ENCODE measurements around the gene EIPR1.

EIPR1 gene

DNA sequence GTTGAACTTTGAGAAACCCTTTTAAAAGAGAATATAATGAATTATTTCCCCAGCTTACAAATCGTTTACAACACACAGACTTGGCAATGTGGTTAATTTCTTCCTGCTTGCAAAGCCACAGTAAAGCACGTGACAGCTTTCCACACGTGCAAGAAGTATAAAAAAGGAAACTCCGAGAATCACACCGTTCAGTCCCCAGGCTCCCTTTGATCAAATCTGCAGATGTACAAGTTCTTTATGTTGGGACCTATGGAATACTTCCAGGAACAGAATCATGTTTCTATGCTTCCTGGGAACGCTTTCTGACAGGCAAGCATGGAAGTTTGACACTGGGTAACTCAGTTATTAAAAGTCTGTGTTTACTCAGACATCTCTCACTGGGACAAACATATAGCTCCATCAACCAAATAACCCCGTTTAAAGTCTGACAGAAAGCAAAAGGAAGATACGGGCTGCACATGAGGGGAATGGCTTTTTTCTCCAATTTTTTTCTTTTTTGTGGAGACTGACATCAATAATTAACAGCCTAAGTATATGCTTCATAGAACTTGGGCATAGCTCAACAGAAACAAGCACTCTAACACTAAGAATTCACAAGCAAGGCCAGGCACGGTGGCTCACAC is 134.8 kb downstream of the EIPR1 start:
- H2BK12ac ChIP-seq (ENCODE audit: low read length) = no peak overlapping the region
- H3K4me3 ChIP-seq (ENCODE audit: low read depth, low read length) = no peak overlapping the region
- H3K27me3 ChIP-seq (ENCODE audit: insufficient read depth, low read length) = no peaks in the 10 kb centered on the region
- H3K9ac ChIP-seq (ENCODE audit: low read length) = no peak overlapping the region
- no peak overlapping the region for H3K18ac ChIP-seq (ENCODE audit: low read length)
- H2BK5ac ChIP-seq (ENCODE audit: low read depth, low read length, poor library complexity) = no peak overlapping the region
- H3K9me3 ChIP-seq (ENCODE audit: insufficient read depth, low read depth, low read length) = peaks cover 3% of the 10 kb centered on the region
- no peak overlapping the region for H3K4ac ChIP-seq (ENCODE audit: low read depth, low read length)
- H2AK5ac ChIP-seq (ENCODE audit: low read length) = no peak overlapping the region
- H2AFZ ChIP-seq (ENCODE audit: insufficient read depth, low read length, poor library complexity) = no peak overlapping the region
- no peak overlapping the region for H3K27ac ChIP-seq (ENCODE audit: low read depth, low read length)
- no peaks in the 10 kb centered on the region for H3K79me2 ChIP-seq (ENCODE audit: control insufficient read depth, insufficient read depth, low read length, poor library complexity)
- no CpG with 5 or more reads among the region's 9 CpGs for WGBS (ENCODE audit: extremely low coverage, insufficient coverage, insufficient read length)
- H3K4me2 ChIP-seq (ENCODE audit: low read length) = no peak overlapping the region
- no peak overlapping the region for H2BK120ac ChIP-seq (ENCODE audit: insufficient read depth, low read length, poor library complexity)
- H3K14ac ChIP-seq (ENCODE audit: low read length) = no peak overlapping the region
- no peak for DNase-seq
- H4K91ac ChIP-seq (ENCODE audit: low read depth, low read length) = no peak overlapping the region
- H3K36me3 ChIP-seq (ENCODE audit: control insufficient read depth in 1 of 2, insufficient read depth in 2 of 2, low read length in 2 of 2) = peaks cover 0 to 3% of the 10 kb centered on the region in 2 experiments
- no peak overlapping the region for H4K12ac ChIP-seq (ENCODE audit: low read depth, low read length)
- no peak overlapping the region for H3K23ac ChIP-seq (ENCODE audit: low read length)
- H3K4me1 ChIP-seq (ENCODE audit: control insufficient read depth in 1 of 2, insufficient read depth in 2 of 2, low read length in 2 of 2) = no peaks in the 10 kb centered on the region
- H3K79me1 ChIP-seq (ENCODE audit: low read length) = no peaks in the 10 kb centered on the region
- no peak overlapping the region for H4K8ac ChIP-seq (ENCODE audit: low read depth, low read length)

DNA sequence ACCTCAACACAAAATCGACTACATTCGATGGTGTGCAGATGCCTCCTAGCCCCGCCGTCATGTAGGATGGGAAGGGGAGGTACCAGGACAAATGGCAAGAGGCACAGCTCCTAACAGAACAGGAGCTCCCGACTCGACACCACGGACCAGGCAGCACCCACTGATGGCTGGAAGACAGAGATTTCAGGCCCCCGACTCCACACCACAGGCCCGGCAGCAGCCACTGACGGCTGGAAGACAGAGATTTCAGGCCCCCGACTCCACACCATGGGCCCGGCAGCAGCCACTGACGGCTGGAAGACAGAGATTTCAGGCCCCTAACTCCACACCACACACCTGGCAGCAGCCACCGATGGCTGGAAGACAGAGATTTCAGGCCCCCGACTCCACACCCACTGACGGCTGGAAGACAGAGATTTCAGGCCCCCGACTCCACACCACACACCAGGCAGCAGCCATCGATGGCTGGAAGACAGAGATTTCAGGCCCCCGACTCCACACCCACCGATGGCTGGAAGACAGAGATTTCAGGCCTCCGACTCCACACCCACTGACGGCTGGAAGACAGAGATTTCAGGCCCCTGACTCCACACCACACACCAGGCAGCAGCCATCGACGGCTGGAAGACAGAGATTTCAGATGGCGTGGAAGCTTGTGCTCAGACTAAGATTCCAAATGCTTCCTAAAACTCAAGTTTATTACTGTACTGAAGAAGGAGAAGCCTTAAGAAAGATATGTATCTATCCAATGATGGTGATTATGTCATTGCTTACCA is 135.5 kb downstream of the EIPR1 start:
- no peak overlapping the region for H2BK120ac ChIP-seq (ENCODE audit: insufficient read depth, low read length, poor library complexity)
- no peak overlapping the region for H2BK5ac ChIP-seq (ENCODE audit: low read depth, low read length, poor library complexity)
- H3K79me2 ChIP-seq (ENCODE audit: control insufficient read depth, insufficient read depth, low read length, poor library complexity) = no peaks in the 10 kb centered on the region
- H3K4me1 ChIP-seq (ENCODE audit: control insufficient read depth in 1 of 2, insufficient read depth in 2 of 2, low read length in 2 of 2) = no peaks in the 10 kb centered on the region
- H4K91ac ChIP-seq (ENCODE audit: low read depth, low read length) = no peak overlapping the region
- no CpG with 5 or more reads among the region's 25 CpGs for WGBS (ENCODE audit: extremely low coverage, insufficient coverage, insufficient read length)
- peaks cover 2% of the 10 kb centered on the region for H3K9me3 ChIP-seq (ENCODE audit: insufficient read depth, low read depth, low read length)
- no peak overlapping the region for H4K12ac ChIP-seq (ENCODE audit: low read depth, low read length)
- H3K4ac ChIP-seq (ENCODE audit: low read depth, low read length) = no peak overlapping the region
- DNase-seq = no peak
- H3K36me3 ChIP-seq (ENCODE audit: control insufficient read depth in 1 of 2, insufficient read depth in 2 of 2, low read length in 2 of 2) = peaks cover 0 to 3% of the 10 kb centered on the region in 2 experiments
- H3K79me1 ChIP-seq (ENCODE audit: low read length) = no peaks in the 10 kb centered on the region
- H3K23ac ChIP-seq (ENCODE audit: low read length) = no peak overlapping the region
- H2AFZ ChIP-seq (ENCODE audit: insufficient read depth, low read length, poor library complexity) = no peak overlapping the region
- no peak overlapping the region for H3K14ac ChIP-seq (ENCODE audit: low read length)
- H3K27ac ChIP-seq (ENCODE audit: low read depth, low read length) = no peak overlapping the region
- H3K27me3 ChIP-seq (ENCODE audit: insufficient read depth, low read length) = no peaks in the 10 kb centered on the region
- no peak overlapping the region for H3K4me2 ChIP-seq (ENCODE audit: low read length)
- H3K18ac ChIP-seq (ENCODE audit: low read length) = no peak overlapping the region
- H2BK12ac ChIP-seq (ENCODE audit: low read length) = no peak overlapping the region
- no peak overlapping the region for H3K9ac ChIP-seq (ENCODE audit: low read length)
- H3K4me3 ChIP-seq (ENCODE audit: low read depth, low read length) = no peak overlapping the region
- no peak overlapping the region for H2AK5ac ChIP-seq (ENCODE audit: low read length)
- H4K8ac ChIP-seq (ENCODE audit: low read depth, low read length) = no peak overlapping the region

DNA sequence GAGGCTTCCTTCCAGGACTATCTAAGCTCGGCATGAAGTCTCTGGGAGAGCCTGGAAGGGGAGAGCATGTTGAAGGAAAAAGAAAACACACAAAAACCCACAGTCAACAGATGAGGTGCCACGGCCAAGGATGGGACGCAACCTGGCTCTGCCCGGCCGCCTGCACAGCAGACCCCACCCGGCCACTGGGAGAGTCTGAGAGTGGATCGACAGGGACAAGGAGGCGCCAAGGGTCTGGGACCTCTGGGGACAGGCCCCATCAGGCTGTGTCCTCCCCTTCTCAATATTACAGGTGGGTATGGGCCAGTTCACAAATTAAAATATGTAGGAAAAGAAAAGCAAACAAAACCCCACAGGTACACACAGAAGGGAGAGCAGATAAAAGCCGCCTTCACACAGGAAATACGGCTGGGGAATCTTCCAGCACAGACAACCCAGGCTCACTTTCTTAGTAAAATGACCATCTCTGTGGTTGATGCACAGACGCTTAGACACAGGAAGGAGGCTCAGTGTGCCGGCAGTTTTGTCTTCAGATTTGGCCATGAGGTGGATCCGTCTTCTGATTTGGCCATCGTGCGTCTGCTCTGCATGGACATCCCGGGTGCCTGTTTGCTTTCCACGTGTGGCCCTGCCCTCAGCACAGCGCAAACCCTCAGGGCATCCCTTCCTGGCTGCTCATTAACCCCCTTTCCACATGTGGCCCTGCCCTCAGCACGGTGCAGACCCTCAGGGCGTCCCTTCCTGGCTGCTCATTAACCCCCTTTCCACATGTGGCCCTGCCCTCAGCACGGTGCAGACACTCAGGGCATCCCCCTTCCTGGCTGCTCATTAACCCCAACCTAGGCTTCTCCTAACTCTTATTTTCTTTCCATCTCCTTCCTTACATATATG is 138.4 kb downstream of the EIPR1 start:
- Histone ChIP-seq H4K91ac (ENCODE audit: low read depth, low read length) (no peak overlapping the region), H4K12ac (ENCODE audit: low read depth, low read length) (no peak overlapping the region), H2BK120ac (ENCODE audit: insufficient read depth, low read length, poor library complexity) (no peak overlapping the region), H2AK5ac (ENCODE audit: low read length) (no peak overlapping the region), H2AFZ (ENCODE audit: insufficient read depth, low read length, poor library complexity) (no peak overlapping the region), H3K9ac (ENCODE audit: low read length) (no peak overlapping the region), H2BK12ac (ENCODE audit: low read length) (no peak overlapping the region), H3K79me1 (ENCODE audit: low read length) (no peaks in the 10 kb centered on the region), H3K27ac (ENCODE audit: low read depth, low read length) (no peak overlapping the region), H4K8ac (ENCODE audit: low read depth, low read length) (no peak overlapping the region), H3K9me3 (ENCODE audit: insufficient read depth, low read depth, low read length) (no peaks in the 10 kb centered on the region), H3K36me3 (ENCODE audit: control insufficient read depth in 1 of 2, insufficient read depth in 2 of 2, low read length in 2 of 2) (peaks cover 0 to 3% of the 10 kb centered on the region in 2 experiments), H3K27me3 (ENCODE audit: insufficient read depth, low read length) (no peaks in the 10 kb centered on the region), H3K14ac (ENCODE audit: low read length) (no peak overlapping the region), H3K79me2 (ENCODE audit: control insufficient read depth, insufficient read depth, low read length, poor library complexity) (no peaks in the 10 kb centered on the region), H3K4ac (ENCODE audit: low read depth, low read length) (no peak overlapping the region), H3K18ac (ENCODE audit: low read length) (no peak overlapping the region), H3K23ac (ENCODE audit: low read length) (no peak overlapping the region), H3K4me3 (ENCODE audit: low read depth, low read length) (no peak overlapping the region), H2BK5ac (ENCODE audit: low read depth, low read length, poor library complexity) (no peak overlapping the region), H3K4me1 (ENCODE audit: control insufficient read depth in 1 of 2, insufficient read depth in 2 of 2, low read length in 2 of 2) (no peaks in the 10 kb centered on the region), H3K4me2 (ENCODE audit: low read length) (no peak overlapping the region)
- DNase-seq = no peak
- no CpG with 5 or more reads among the region's 21 CpGs for WGBS (ENCODE audit: extremely low coverage, insufficient coverage, insufficient read length)

DNA sequence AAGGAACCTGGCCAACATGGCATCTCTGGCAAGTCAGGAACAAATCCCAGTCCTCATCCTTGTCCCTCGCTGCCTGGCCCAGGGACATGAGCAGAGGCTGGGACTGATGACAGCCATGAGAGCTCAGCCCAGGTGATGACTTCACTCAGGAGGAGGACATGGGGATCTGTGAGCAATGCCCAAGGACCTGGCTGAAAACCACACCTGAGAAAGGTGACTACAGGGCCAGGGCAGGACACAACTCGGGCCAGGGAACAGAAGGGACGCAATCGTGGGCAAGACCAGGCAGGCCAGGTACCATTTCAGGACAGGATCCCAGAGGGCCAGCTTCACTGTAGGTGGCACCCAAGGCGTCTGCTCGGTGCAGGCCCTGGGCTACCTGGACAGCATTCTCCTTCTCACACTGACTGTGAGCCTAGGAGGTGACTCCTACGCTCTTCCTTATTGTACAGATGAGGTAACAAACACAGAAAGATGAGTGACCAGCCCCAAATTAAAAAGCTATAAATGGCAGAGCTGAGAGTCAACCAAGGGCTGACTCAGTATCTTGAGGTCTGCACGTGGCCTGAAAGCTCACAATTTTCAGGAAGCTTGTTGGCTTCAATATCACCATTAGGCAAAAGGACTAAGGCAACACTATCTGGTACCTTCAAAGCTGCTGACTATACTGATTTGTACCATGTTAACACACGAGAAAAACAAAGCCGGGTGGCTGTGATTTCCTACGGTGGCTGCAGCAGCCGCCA is 141.1 kb downstream of the EIPR1 start:
- Histone ChIP-seq H3K27me3 (ENCODE audit: insufficient read depth, low read length) (no peaks in the 10 kb centered on the region), H3K14ac (ENCODE audit: low read length) (no peak overlapping the region), H3K79me1 (ENCODE audit: low read length) (no peaks in the 10 kb centered on the region), H2AFZ (ENCODE audit: insufficient read depth, low read length, poor library complexity) (no peak overlapping the region), H3K9ac (ENCODE audit: low read length) (no peak overlapping the region), H3K4me1 (ENCODE audit: control insufficient read depth in 1 of 2, insufficient read depth in 2 of 2, low read length in 2 of 2) (no peaks in the 10 kb centered on the region), H3K4ac (ENCODE audit: low read depth, low read length) (no peak overlapping the region), H3K27ac (ENCODE audit: low read depth, low read length) (no peak overlapping the region), H4K8ac (ENCODE audit: low read depth, low read length) (no peak overlapping the region), H3K36me3 (ENCODE audit: control insufficient read depth in 1 of 2, insufficient read depth in 2 of 2, low read length in 2 of 2) (no peaks in the 10 kb centered on the region), H3K4me2 (ENCODE audit: low read length) (no peak overlapping the region), H2BK120ac (ENCODE audit: insufficient read depth, low read length, poor library complexity) (no peak overlapping the region), H2BK5ac (ENCODE audit: low read depth, low read length, poor library complexity) (no peak overlapping the region), H4K12ac (ENCODE audit: low read depth, low read length) (no peak overlapping the region), H3K18ac (ENCODE audit: low read length) (no peak overlapping the region), H2AK5ac (ENCODE audit: low read length) (no peak overlapping the region), H2BK12ac (ENCODE audit: low read length) (no peak overlapping the region), H3K9me3 (ENCODE audit: insufficient read depth, low read depth, low read length) (no peaks in the 10 kb centered on the region), H3K79me2 (ENCODE audit: control insufficient read depth, insufficient read depth, low read length, poor library complexity) (no peaks in the 10 kb centered on the region), H4K91ac (ENCODE audit: low read depth, low read length) (no peak overlapping the region), H3K23ac (ENCODE audit: low read length) (peak overlapping the region; percentile 34), H3K4me3 (ENCODE audit: low read depth, low read length) (peak overlapping the region; percentile 30)
- DNase-seq = no peak
- no CpG with 5 or more reads among the region's 12 CpGs for WGBS (ENCODE audit: extremely low coverage, insufficient coverage, insufficient read length)
